H9 (cell line): Measurements from ENCODE around the gene INO80B. TPM values are rescaled to one million over a fixed set of nuclear protein-coding genes. Genes with fewer than 3 reads are reported as not detected.

Experiments
- DNase-seq: peaks from one replicate; pipeline ENCODE4 v3.0.0-alpha.2; 2017
- H2AFZ ChIP-seq: one replicate; pipeline ENCODE4 v1.6.1; 2013; ENCODE audit warnings: mild to moderate bottlenecking, low read length, control low read depth, moderate library complexity
- H2AK5ac ChIP-seq: 2 replicates; pipeline ENCODE4 v1.6.1; 2013; ENCODE audit warnings: low read length, control low read depth, mixed read lengths; ENCODE audit not compliant: insufficient read length
- H2BK120ac ChIP-seq: one replicate; pipeline ENCODE4 v1.6.1; 2013; ENCODE audit warnings: low read depth, mild to moderate bottlenecking, low read length, control low read depth, inconsistent platforms; ENCODE audit not compliant: poor library complexity, severe bottlenecking
- H2BK12ac ChIP-seq: 2 replicates; pipeline ENCODE4 v1.6.1; 2013; ENCODE audit warnings: low read length, control low read depth, mixed read lengths, low read depth; ENCODE audit not compliant: insufficient read length
- H2BK15ac ChIP-seq: 2 replicates; pipeline ENCODE4 v1.6.1; 2013; ENCODE audit warnings: low read depth, low read length, control low read depth
- H2BK20ac ChIP-seq: one replicate; pipeline ENCODE4 v1.6.1; 2013; ENCODE audit warnings: low read depth, mild to moderate bottlenecking, low read length, control low read depth, inconsistent platforms; ENCODE audit not compliant: poor library complexity, severe bottlenecking
- H2BK5ac ChIP-seq: 2 replicates; pipeline ENCODE4 v1.6.1; 2013; ENCODE audit warnings: low read length, control low read depth, mixed read lengths; ENCODE audit not compliant: insufficient read length
- H3K14ac ChIP-seq: 2 replicates; pipeline ENCODE4 v1.6.1; 2013; ENCODE audit warnings: low read length, control low read depth; ENCODE audit not compliant: insufficient read depth
- H3K18ac ChIP-seq: 2 replicates; pipeline ENCODE4 v1.6.1; 2013; ENCODE audit warnings: low read depth, mild to moderate bottlenecking, mixed read lengths, low read length, control low read depth; ENCODE audit not compliant: insufficient read length
- H3K23ac ChIP-seq: 2 replicates; pipeline ENCODE4 v1.6.1; 2013; ENCODE audit warnings: low read length, control low read depth, mixed read lengths, low read depth; ENCODE audit not compliant: insufficient read length
- H3K23me2 ChIP-seq: 2 replicates; pipeline ENCODE4 v1.6.1; 2013; ENCODE audit warnings: low read depth, mild to moderate bottlenecking, mixed read lengths, low read length, control low read depth; ENCODE audit not compliant: insufficient read length, poor library complexity, severe bottlenecking
- H3K27ac ChIP-seq: 2 replicates; pipeline ENCODE4 v1.5.1; 2013; ENCODE audit warnings: low read length, control low read depth, mixed read lengths, low read depth; ENCODE audit not compliant: insufficient read length
- H3K27me3 ChIP-seq: 2 replicates; pipeline ENCODE4 v1.6.1; 2013; ENCODE audit warnings: low read length, control low read depth, inconsistent platforms; ENCODE audit not compliant: insufficient read depth
- H3K4ac ChIP-seq: 2 replicates; pipeline ENCODE4 v1.6.1; 2013; ENCODE audit warnings: low read depth, mild to moderate bottlenecking, control low read depth, inconsistent platforms, low read length, moderate library complexity
- H3K4me1 ChIP-seq: 2 replicates; pipeline ENCODE4 v1.6.1; 2013; ENCODE audit warnings: low read length, control low read depth, inconsistent platforms; ENCODE audit not compliant: insufficient read depth
- H3K4me2 ChIP-seq: 2 replicates; pipeline ENCODE4 v1.6.1; 2013; ENCODE audit warnings: low read length, control low read depth, mixed read lengths; ENCODE audit not compliant: insufficient read length, insufficient read depth
- H3K56ac ChIP-seq: 2 replicates; pipeline ENCODE4 v1.6.1; 2013; ENCODE audit warnings: low read depth, mild to moderate bottlenecking, mixed read lengths, low read length, control low read depth; ENCODE audit not compliant: insufficient read length
- H3K79me1 ChIP-seq: 2 replicates; pipeline ENCODE4 v1.6.1; 2013; ENCODE audit warnings: low read depth, mild to moderate bottlenecking, moderate library complexity, low read length, control low read depth, inconsistent platforms; ENCODE audit not compliant: insufficient read depth, poor library complexity, severe bottlenecking
- H3K79me2 ChIP-seq: 2 replicates; pipeline ENCODE4 v1.6.1; 2013; ENCODE audit warnings: low read length, control low read depth, inconsistent platforms; ENCODE audit not compliant: insufficient read depth
- H3K9ac ChIP-seq: 2 replicates; pipeline ENCODE4 v1.6.1; 2013; ENCODE audit warnings: low read length, control low read depth, mixed read lengths; ENCODE audit not compliant: insufficient read length; ENCODE audit errors: extremely low read depth
- H3K9me3 ChIP-seq: one replicate; pipeline ENCODE4 v1.6.1; 2013; ENCODE audit warnings: low read depth, low read length, inconsistent platforms; ENCODE audit not compliant: control insufficient read depth
- H3T11ph ChIP-seq: one replicate; pipeline ENCODE4 v1.6.1; 2013; ENCODE audit warnings: mild to moderate bottlenecking, low read length, control low read depth, inconsistent platforms
- H4K20me1 ChIP-seq: one replicate; pipeline ENCODE4 v1.6.1; 2013; ENCODE audit not compliant: control insufficient read depth, insufficient read length, insufficient read depth
- H4K5ac ChIP-seq: 2 replicates; pipeline ENCODE4 v1.6.1; 2013; ENCODE audit warnings: low read depth, mild to moderate bottlenecking, mixed read lengths, low read length, control low read depth; ENCODE audit not compliant: insufficient read length
- H4K8ac ChIP-seq: replicated peaks from 2 replicates; pipeline ENCODE4 v1.6.1; 2013; ENCODE audit warnings: low read length, control low read depth, mixed read lengths, low read depth; ENCODE audit not compliant: insufficient read length
- H4K91ac ChIP-seq: 2 replicates; pipeline ENCODE4 v1.6.1; 2013; ENCODE audit warnings: low read depth, mild to moderate bottlenecking, moderate library complexity, mixed read lengths, low read length, control low read depth; ENCODE audit not compliant: insufficient read length
- H3K27ac Mint-ChIP-seq, 3 experiments: 2 replicates in 2 of 3; 3 replicates in 1 of 3; pipeline ENCODE4 v1.8.0; 2020 to 2021; ENCODE audit warnings: mixed read lengths in 3 of 3, mild to moderate bottlenecking in 1 of 3, moderate library complexity in 1 of 3
- H3K27me3 Mint-ChIP-seq: 2 replicates; pipeline ENCODE4 v1.8.0; 2021; ENCODE audit warnings: low read depth, mild to moderate bottlenecking, moderate library complexity, mixed read lengths
- H3K36me3 Mint-ChIP-seq, 3 experiments: 2 replicates in 2 of 3; 3 replicates in 1 of 3; pipeline ENCODE4 v1.8.0; 2020 to 2021; ENCODE audit warnings: low read depth in 3 of 3, mixed read lengths in 3 of 3; ENCODE audit not compliant: insufficient read depth in 1 of 3
- H3K4me1 Mint-ChIP-seq, 2 experiments: 2 replicates each; pipeline ENCODE4 v1.8.0; 2020; ENCODE audit warnings: mixed read lengths in 2 of 2
- H3K4me3 Mint-ChIP-seq, 2 experiments: 2 replicates in 1 of 2; 3 replicates in 1 of 2; pipeline ENCODE4 v1.8.0; 2020 to 2021; ENCODE audit warnings: mild to moderate bottlenecking in 2 of 2, mixed read lengths in 2 of 2, moderate library complexity in 1 of 2
- H3K9me3 Mint-ChIP-seq, 2 experiments: 2 replicates in 1 of 2; 3 replicates in 1 of 2; pipeline ENCODE4 v1.8.0; 2020; ENCODE audit warnings: mild to moderate bottlenecking in 2 of 2, mixed read lengths in 2 of 2, moderate library complexity in 1 of 2
- WGBS: extraction: QIAGEN DNeasy Blood & Tissue Kit; methylation state at CpG from one replicate; pipeline ENCODE4 v1.1.7; 2013; ENCODE audit warnings: missing lambda C conversion rate, low lambda C conversion rate, mixed read lengths; ENCODE audit not compliant: insufficient read length; ENCODE audit errors: extremely low coverage; 5-methylcytosine and 5-hydroxymethylcytosine counted together
- total RNA-seq: library from RNA; stranded (reverse); gene quantifications from 2 replicates; pipeline ENCODE4 v1.2.1, GENCODE V29; 2021
- TF ChIP-seq, protein P1 (sequence below): fragments of 200-600 bp; sonication (generic); conservative IDR thresholded peaks from 3 replicates; pipeline ENCODE4 v1.8.0; 2021; ENCODE audit warnings: antibody characterized with exemption, mild to moderate bottlenecking

INO80B gene
- total RNA-seq, 1 experiment from 2014 or later, result 17.6 TPM

GRCh38 chr2:74458132-74458937, 3.4 kb downstream of the INO80B start, which contains the start of gene WBP1:
Gene WBP1 (plus strand): TSS chr2:74458438. CDS start chr2:74458603, 165 bp downstream.
- H2AK5ac ChIP-seq, result no peak within 1 kb of the TSS
- peak within 1 kb of the TSS; percentile 97 for H3K4me2 ChIP-seq
- H3K36me3 Mint-ChIP-seq, result peaks cover 10 to 29% (median 28%) of the 10 kb centered on the region in 3 experiments; a peak in 6 of 7 replicates
- no CpG with 5 or more reads among the region's 38 CpGs for WGBS
- H3K79me2 ChIP-seq, result no peaks in the 10 kb centered on the region
- no peak within 1 kb of the TSS for H2BK5ac ChIP-seq
- peak; percentile 100 for DNase-seq
- H2BK15ac ChIP-seq, result no peak within 1 kb of the TSS; the same call in 1 of the 2 replicates
- peak within 1 kb of the TSS; percentile 91 for H3K18ac ChIP-seq
- no peaks in the 10 kb centered on the region for H3K27me3 ChIP-seq
- H2BK20ac ChIP-seq, result no peak within 1 kb of the TSS
- H2BK12ac ChIP-seq, result no peak within 1 kb of the TSS
- peak within 1 kb of the TSS; percentile 80 for H3K27ac ChIP-seq
- TF ChIP-seq, protein P1, sequence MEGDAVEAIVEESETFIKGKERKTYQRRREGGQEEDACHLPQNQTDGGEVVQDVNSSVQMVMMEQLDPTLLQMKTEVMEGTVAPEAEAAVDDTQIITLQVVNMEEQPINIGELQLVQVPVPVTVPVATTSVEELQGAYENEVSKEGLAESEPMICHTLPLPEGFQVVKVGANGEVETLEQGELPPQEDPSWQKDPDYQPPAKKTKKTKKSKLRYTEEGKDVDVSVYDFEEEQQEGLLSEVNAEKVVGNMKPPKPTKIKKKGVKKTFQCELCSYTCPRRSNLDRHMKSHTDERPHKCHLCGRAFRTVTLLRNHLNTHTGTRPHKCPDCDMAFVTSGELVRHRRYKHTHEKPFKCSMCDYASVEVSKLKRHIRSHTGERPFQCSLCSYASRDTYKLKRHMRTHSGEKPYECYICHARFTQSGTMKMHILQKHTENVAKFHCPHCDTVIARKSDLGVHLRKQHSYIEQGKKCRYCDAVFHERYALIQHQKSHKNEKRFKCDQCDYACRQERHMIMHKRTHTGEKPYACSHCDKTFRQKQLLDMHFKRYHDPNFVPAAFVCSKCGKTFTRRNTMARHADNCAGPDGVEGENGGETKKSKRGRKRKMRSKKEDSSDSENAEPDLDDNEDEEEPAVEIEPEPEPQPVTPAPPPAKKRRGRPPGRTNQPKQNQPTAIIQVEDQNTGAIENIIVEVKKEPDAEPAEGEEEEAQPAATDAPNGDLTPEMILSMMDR, result no peak
- H3K23ac ChIP-seq, result no peak within 1 kb of the TSS
- no peak within 1 kb of the TSS for H4K91ac ChIP-seq
- peak within 1 kb of the TSS; percentile 98 to 99 (median 99) for H3K27ac Mint-ChIP-seq
- no peaks in the 10 kb centered on the region for H3K27me3 Mint-ChIP-seq
- peaks cover 27 to 36% of the 10 kb centered on the region in 2 experiments for H3K4me1 Mint-ChIP-seq
- H3T11ph ChIP-seq, result no peak within 1 kb of the TSS
- H3K4me3 Mint-ChIP-seq, result peak within 1 kb of the TSS; percentile 96 to 97
- no peaks in the 10 kb centered on the region for H3K9me3 Mint-ChIP-seq
- peaks cover 18% of the 10 kb centered on the region for H3K23me2 ChIP-seq
- H2AFZ ChIP-seq, result no peak within 1 kb of the TSS
- peaks cover 2% of the 10 kb centered on the region; the same call in 1 of the 2 replicates for H3K4me1 ChIP-seq
- H3K79me1 ChIP-seq, result no peaks in the 10 kb centered on the region
- H2BK120ac ChIP-seq, result peak within 1 kb of the TSS; percentile 78
- no peak within 1 kb of the TSS for H4K5ac ChIP-seq
- peak within 1 kb of the TSS; percentile 96 for H3K14ac ChIP-seq
- no peaks in the 10 kb centered on the region for H3K9me3 ChIP-seq
- H4K20me1 ChIP-seq, result peaks cover 2% of the 10 kb centered on the region
- H3K4ac ChIP-seq, result no peak within 1 kb of the TSS; the same call in 1 of the 2 replicates
- no peak within 1 kb of the TSS for H3K56ac ChIP-seq
- H4K8ac ChIP-seq, result no peak within 1 kb of the TSS
- H3K9ac ChIP-seq, result peak within 1 kb of the TSS; percentile 92
